HUES48 (cell line): ENCODE measurements around the gene KRTAP10-5.

Source experiments
- H3K27ac ChIP-seq: one replicate; pipeline ENCODE4 v1.7.0; 2013; ENCODE audit warnings: low read depth, low read length, inconsistent platforms
- H3K27me3 ChIP-seq: 2 replicates; pipeline ENCODE4 v1.6.1; 2013; ENCODE audit warnings: mild to moderate bottlenecking, low read length; ENCODE audit not compliant: control insufficient read depth, insufficient read depth
- H3K36me3 ChIP-seq: 2 replicates; pipeline ENCODE4 v1.6.1; 2013; ENCODE audit warnings: low read length; ENCODE audit not compliant: control insufficient read depth, insufficient read depth
- H3K4me1 ChIP-seq: 2 replicates; pipeline ENCODE4 v1.6.1; 2013; ENCODE audit warnings: mild to moderate bottlenecking, low read length; ENCODE audit not compliant: control insufficient read depth, insufficient read depth
- H3K4me3 ChIP-seq: 2 replicates; pipeline ENCODE4 v1.5.1; 2013; ENCODE audit warnings: mild to moderate bottlenecking, low read depth, low read length
- H3K9ac ChIP-seq: 2 replicates; pipeline ENCODE4 v1.6.1; 2013; ENCODE audit warnings: mild to moderate bottlenecking, low read depth, low read length, moderate library complexity
- H3K9me3 ChIP-seq: 2 replicates; pipeline ENCODE4 v1.6.1; 2013; ENCODE audit warnings: low read length; ENCODE audit not compliant: control insufficient read depth, insufficient read depth

The KRTAP10-5 gene

GRCh38 chr21:44590311-44590721, 9.9 kb upstream of the KRTAP10-5 start:
- H3K36me3 ChIP-seq: no peaks in the 10 kb centered on the region
- H3K4me1 ChIP-seq: peaks cover 12% of the 10 kb centered on the region
- no peak overlapping the region for H3K4me3 ChIP-seq
- no peaks in the 10 kb centered on the region for H3K9me3 ChIP-seq
- H3K27me3 ChIP-seq: no peaks in the 10 kb centered on the region
- no peak overlapping the region for H3K27ac ChIP-seq
- H3K9ac ChIP-seq: no peak overlapping the region

GRCh38 chr21:44589586-44590305, 9.3 kb upstream of the KRTAP10-5 start:
- no peaks in the 10 kb centered on the region for H3K9me3 ChIP-seq
- no peak overlapping the region for H3K27ac ChIP-seq
- H3K4me3 ChIP-seq: no peak overlapping the region
- peaks cover 12% of the 10 kb centered on the region for H3K4me1 ChIP-seq
- H3K9ac ChIP-seq: no peak overlapping the region
- H3K27me3 ChIP-seq: no peaks in the 10 kb centered on the region
- no peaks in the 10 kb centered on the region for H3K36me3 ChIP-seq

- Histone ChIP-seq H3K27me3 (no peaks in the 10 kb centered on the region), H3K4me1 (peaks cover 12% of the 10 kb centered on the region), H3K9me3 (no peaks in the 10 kb centered on the region), H3K4me3 (no peak overlapping the region), H3K9ac (no peak overlapping the region), H3K36me3 (no peaks in the 10 kb centered on the region), H3K27ac (no peak overlapping the region)
These were observed 8.7 kb upstream of the KRTAP10-5 start for GRCh38 chr21:44589094-44589493.

DNA sequence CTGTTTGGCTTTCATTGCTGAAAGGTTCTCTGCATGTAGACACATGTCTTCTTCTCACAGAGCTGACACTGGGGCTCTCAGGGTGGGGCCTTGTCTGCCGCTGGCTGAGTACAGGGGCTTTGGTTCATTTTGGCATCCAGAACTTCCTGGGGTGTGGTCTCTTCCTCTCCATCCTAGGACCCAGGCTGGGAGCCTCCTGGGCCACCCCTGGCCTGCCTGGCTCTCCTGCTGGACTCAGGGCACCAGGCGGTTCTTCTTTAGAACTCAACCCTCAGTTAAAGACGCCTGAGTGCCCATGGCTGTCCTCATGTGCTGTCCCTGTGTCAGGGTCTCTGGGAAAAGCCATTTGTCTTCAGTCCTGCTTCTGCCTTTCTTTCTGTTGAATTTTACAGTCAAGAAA, 5.5 kb upstream of the KRTAP10-5 start:
- Histone ChIP-seq H3K9me3 (no peaks in the 10 kb centered on the region), H3K36me3 (no peaks in the 10 kb centered on the region), H3K4me3 (no peak overlapping the region), H3K27ac (no peak overlapping the region), H3K9ac (no peak overlapping the region), H3K27me3 (no peaks in the 10 kb centered on the region), H3K4me1 (no peaks in the 10 kb centered on the region)

DNA sequence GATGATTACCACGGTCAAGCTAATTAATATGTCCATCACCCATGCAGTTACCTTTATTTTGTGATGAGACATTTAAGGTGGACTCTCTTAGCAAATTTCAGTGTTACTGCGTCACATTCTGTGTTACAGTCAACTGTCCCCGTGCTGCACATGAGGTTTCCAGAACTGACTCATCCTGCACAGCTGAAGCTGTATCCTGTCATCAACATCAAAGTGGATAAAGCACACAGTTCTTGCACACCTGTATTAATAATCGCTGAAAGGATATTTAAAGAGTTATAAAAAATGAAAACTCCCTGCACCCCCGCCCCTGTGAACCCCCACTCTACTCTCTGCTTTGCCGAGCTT, 3.4 kb upstream of the KRTAP10-5 start:
- H3K27me3 ChIP-seq: no peaks in the 10 kb centered on the region
- no peaks in the 10 kb centered on the region for H3K4me1 ChIP-seq
- no peak overlapping the region for H3K27ac ChIP-seq
- no peak overlapping the region for H3K9ac ChIP-seq
- H3K36me3 ChIP-seq: no peaks in the 10 kb centered on the region
- no peak overlapping the region for H3K4me3 ChIP-seq
- H3K9me3 ChIP-seq: no peaks in the 10 kb centered on the region

DNA sequence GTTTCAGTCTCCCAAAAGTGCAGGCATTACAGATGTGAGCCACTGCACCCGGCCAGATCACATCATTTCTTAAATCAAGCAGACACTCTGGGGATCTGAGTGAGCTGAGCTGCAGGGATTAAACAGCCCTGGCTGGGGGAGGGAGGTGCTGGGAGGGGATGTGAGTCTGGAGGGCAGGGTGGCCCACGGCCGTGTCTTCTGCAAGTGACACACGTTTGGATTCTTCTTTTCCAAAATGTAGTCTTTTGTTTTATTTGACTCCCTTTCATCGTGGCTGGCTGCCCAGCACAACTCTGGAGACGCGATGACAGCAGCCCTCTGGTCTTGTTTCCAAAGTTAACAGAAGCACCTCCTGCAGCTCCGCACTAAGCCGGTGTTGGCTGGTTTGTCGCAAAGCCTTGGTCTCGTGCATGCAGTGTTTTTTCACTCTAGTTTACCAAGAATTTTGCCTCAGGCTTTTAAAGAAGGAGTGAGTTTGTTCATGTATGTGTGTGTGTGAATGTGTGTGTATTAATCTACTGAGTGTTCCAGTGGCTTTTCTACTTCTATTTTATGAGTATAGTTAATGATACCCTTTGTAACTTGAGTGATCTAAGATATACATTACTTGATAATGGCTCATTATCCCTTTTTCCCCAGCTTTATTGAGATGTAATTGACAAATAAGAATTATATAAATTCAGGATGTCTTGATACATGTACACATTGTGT, 2.8 kb upstream of the KRTAP10-5 start:
- no peaks in the 10 kb centered on the region for H3K9me3 ChIP-seq
- no peaks in the 10 kb centered on the region for H3K36me3 ChIP-seq
- no peak overlapping the region for H3K27ac ChIP-seq
- no peak overlapping the region for H3K9ac ChIP-seq
- H3K4me3 ChIP-seq: no peak overlapping the region
- H3K27me3 ChIP-seq: no peaks in the 10 kb centered on the region
- no peaks in the 10 kb centered on the region for H3K4me1 ChIP-seq

- Histone ChIP-seq H3K27me3 (no peaks in the 10 kb centered on the region), H3K4me3 (no peak overlapping the region), H3K36me3 (no peaks in the 10 kb centered on the region), H3K4me1 (no peaks in the 10 kb centered on the region), H3K9ac (no peak overlapping the region), H3K27ac (no peak overlapping the region), H3K9me3 (peaks cover 3% of the 10 kb centered on the region; the same call in 1 of the 2 replicates)
These were observed 1.7 kb upstream of the KRTAP10-5 start for GRCh38 chr21:44582055-44582454.

GRCh38 chr21:44581158-44581557, 754 bp upstream of the KRTAP10-5 start:
- Histone ChIP-seq H3K27ac (no peak overlapping the region), H3K4me3 (no peak overlapping the region), H3K27me3 (no peaks in the 10 kb centered on the region), H3K36me3 (no peaks in the 10 kb centered on the region), H3K4me1 (no peaks in the 10 kb centered on the region), H3K9ac (no peak overlapping the region), H3K9me3 (peaks cover 3% of the 10 kb centered on the region; the same call in 1 of the 2 replicates)

GRCh38 chr21:44579833-44580144, 615 bp downstream of the KRTAP10-5 start:
- Histone ChIP-seq H3K27me3 (no peaks in the 10 kb centered on the region), H3K36me3 (no peaks in the 10 kb centered on the region), H3K27ac (no peak overlapping the region), H3K4me3 (no peak overlapping the region), H3K9ac (no peak overlapping the region), H3K4me1 (no peaks in the 10 kb centered on the region), H3K9me3 (peaks cover 3% of the 10 kb centered on the region; the same call in 1 of the 2 replicates)

DNA sequence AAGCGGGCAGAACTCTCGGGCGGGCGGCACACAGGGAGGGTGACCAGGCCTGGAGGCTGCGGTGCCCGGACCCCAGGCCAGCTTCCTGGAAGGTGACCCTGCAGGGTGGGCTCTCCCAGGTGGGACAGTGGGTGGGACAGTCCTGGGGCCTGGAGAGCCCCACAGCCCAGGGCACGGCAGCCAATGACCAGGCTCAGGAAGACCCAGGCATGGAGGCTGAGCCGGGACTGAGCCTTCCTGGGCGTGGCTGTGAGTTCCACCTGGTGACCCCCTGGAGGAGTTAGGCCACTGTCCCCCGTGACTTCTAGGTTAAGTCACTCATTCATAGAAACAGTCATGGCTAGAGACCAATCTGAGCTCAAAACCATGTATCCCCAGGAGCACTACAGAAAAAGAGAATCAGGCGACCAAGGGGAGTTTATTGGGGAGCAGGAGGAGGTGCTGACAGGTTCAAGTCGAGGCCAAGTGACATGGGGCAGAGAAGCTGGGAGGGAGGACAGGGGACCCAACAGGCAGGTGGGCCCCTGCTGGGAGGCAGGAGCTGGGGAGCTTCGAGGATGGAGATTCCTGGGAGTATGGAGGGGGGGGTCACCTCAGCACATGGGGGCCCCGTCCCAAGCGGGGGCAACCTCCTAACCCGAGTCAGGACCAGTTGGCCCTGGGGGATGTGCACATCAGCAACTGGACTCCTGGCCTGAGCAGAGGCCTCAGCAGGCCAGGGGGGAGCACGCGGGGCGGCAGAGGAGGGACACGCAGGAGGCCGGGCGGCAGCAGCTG, 1.2 kb downstream of the KRTAP10-5 start:
- no peaks in the 10 kb centered on the region for H3K4me1 ChIP-seq

More for the DNA sequence above, 1.2 kb downstream of the KRTAP10-5 start:
- Histone ChIP-seq H3K27ac (no peak overlapping the region), H3K4me3 (no peak overlapping the region), H3K9ac (no peak overlapping the region), H3K36me3 (no peaks in the 10 kb centered on the region), H3K27me3 (no peaks in the 10 kb centered on the region), H3K9me3 (peaks cover 3% of the 10 kb centered on the region; the same call in 1 of the 2 replicates)
